Neural progenitor cell (in vitro differentiated cells): ENCODE measurements around the gene GALR2.

Experiments used
- EZH2 ChIP-seq: fragments of 200-600 bp; sonication (generic); IDR thresholded peaks from 2 replicates; pipeline ENCODE4 v1.6.1; 2017; ENCODE audit warnings: antibody characterized with exemption, mild to moderate bottlenecking, moderate library complexity
- EZH2phosphoT487 ChIP-seq: fragments of 200-600 bp; sonication (generic); IDR thresholded peaks from 2 replicates; pipeline ENCODE4 v1.6.1; 2017; ENCODE audit warnings: antibody characterized with exemption
- TF ChIP-seq, protein P1 (sequence below): fragments of 200-600 bp; sonication (generic); IDR thresholded peaks from 2 replicates; pipeline ENCODE4 v1.5.1; 2017; ENCODE audit warnings: antibody characterized with exemption, mild to moderate bottlenecking

DNA sequence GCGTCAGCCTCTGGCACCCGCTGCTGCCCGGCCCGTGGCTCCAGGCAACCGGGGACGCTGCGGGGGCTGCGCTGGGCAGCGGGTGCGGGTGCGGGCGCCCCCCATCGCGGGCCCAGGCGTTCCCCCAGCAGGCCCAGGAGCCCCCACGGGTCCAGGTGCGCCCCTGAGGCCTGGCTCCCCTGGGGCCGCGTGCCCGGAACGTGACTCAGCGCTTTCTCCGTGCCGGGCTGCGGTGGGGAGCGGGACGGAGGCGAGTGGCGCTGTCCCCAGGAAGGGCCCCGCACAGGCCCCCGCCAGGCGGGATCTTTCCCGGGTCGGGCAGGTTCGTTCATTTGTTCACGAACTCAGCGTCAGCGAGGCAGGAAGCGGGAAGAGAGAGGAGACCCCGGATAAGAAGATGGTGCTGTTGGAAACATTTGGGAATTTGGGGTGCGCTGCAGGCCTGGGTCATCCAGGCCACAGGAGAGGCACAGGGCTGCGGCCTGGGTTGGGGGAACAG lies 47.4 kb downstream of the GALR2 start:
- TF ChIP-seq, protein P1, sequence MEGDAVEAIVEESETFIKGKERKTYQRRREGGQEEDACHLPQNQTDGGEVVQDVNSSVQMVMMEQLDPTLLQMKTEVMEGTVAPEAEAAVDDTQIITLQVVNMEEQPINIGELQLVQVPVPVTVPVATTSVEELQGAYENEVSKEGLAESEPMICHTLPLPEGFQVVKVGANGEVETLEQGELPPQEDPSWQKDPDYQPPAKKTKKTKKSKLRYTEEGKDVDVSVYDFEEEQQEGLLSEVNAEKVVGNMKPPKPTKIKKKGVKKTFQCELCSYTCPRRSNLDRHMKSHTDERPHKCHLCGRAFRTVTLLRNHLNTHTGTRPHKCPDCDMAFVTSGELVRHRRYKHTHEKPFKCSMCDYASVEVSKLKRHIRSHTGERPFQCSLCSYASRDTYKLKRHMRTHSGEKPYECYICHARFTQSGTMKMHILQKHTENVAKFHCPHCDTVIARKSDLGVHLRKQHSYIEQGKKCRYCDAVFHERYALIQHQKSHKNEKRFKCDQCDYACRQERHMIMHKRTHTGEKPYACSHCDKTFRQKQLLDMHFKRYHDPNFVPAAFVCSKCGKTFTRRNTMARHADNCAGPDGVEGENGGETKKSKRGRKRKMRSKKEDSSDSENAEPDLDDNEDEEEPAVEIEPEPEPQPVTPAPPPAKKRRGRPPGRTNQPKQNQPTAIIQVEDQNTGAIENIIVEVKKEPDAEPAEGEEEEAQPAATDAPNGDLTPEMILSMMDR, result no peak
- TF ChIP-seq EZH2 (no peak), EZH2phosphoT487 (no peak)
